Stimulated activated CD8-positive, alpha-beta memory T cell treated with anti-CD3 and anti-CD28 coated beads, Interleukin-2, amount 100 ng/mL, for 1 hour (primary cell): ENCODE results near the gene NAV3.
"Not testable (repeated sequence)": the region's sequence is repeated elsewhere in the genome, so short reads cannot be mapped to it uniquely, and the experiment has no call there.

Source experiments
- DNase-seq, 2 donors: peaks; one replicate each; pipeline ENCODE4 v3.0.0-alpha.2; 2020; ENCODE audit warnings: low read depth in 2 of 2

Gene NAV3

GRCh38 chr12:78055545-78055944, 224.9 kb downstream of the NAV3 start:
- no peak for DNase-seq

GRCh38 chr12:78057075-78057474, 226.4 kb downstream of the NAV3 start:
- no peak for DNase-seq

- no peak for DNase-seq
Observed at GRCh38 chr12:78060186-78060585, 229.5 kb downstream of the NAV3 start.

GRCh38 chr12:78062786-78063185, 232.1 kb downstream of the NAV3 start:
- no peak for DNase-seq

GRCh38 chr12:78081590-78082314, 251.1 kb downstream of the NAV3 start:
- no peak for DNase-seq

GRCh38 chr12:78085542-78086182, 255.0 kb downstream of the NAV3 start:
- no peak for DNase-seq

GRCh38 chr12:78086553-78087362, 256.1 kb downstream of the NAV3 start:
- no peak for DNase-seq

GRCh38 chr12:78087363-78087675, 256.6 kb downstream of the NAV3 start:
- no peak for DNase-seq

- DNase-seq: no peak
Observed at GRCh38 chr12:78088391-78088832, 257.7 kb downstream of the NAV3 start.

- no peak for DNase-seq
Observed at GRCh38 chr12:78090266-78090665, 259.6 kb downstream of the NAV3 start.

- DNase-seq: no peak
Observed at GRCh38 chr12:78095623-78096022, 264.9 kb downstream of the NAV3 start.

- no peak for DNase-seq
Observed at GRCh38 chr12:78096909-78097597, 266.4 kb downstream of the NAV3 start.

GRCh38 chr12:78099806-78100205, 269.1 kb downstream of the NAV3 start:
- DNase-seq: no peak

- DNase-seq: no peak
Observed at GRCh38 chr12:78101113-78101876, 270.6 kb downstream of the NAV3 start.

GRCh38 chr12:78101946-78102635, 271.4 kb downstream of the NAV3 start:
- DNase-seq: no peak

GRCh38 chr12:78102801-78103200, 272.1 kb downstream of the NAV3 start:
- DNase-seq: not testable (repeated sequence)

GRCh38 chr12:78115889-78116288, 285.2 kb downstream of the NAV3 start:
- no peak for DNase-seq

GRCh38 chr12:78118036-78118435, 287.3 kb downstream of the NAV3 start:
- DNase-seq: no peak

- no peak for DNase-seq
Observed at GRCh38 chr12:78118486-78118885, 287.8 kb downstream of the NAV3 start.

- DNase-seq: no peak
Observed at GRCh38 chr12:78119351-78119918, 288.7 kb downstream of the NAV3 start.
